HG03565 (cell line): Measurements from ENCODE around the gene MINDY2.
A peak's percentile ranks its signal among the peaks of the same experiment; 100 is the strongest.
"Not testable (repeated sequence)": the region's sequence is repeated elsewhere in the genome, so short reads cannot be mapped to it uniquely, and the experiment has no call there.

Experiments used
- ATAC-seq: cut with Tn5 transposase; IDR thresholded peaks from one replicate; pipeline ENCODE4 v1.9.1; 2021; ENCODE audit warnings: mild to moderate bottlenecking, moderate library complexity; ENCODE audit not compliant: unreplicated experiment

MINDY2 gene

DNA sequence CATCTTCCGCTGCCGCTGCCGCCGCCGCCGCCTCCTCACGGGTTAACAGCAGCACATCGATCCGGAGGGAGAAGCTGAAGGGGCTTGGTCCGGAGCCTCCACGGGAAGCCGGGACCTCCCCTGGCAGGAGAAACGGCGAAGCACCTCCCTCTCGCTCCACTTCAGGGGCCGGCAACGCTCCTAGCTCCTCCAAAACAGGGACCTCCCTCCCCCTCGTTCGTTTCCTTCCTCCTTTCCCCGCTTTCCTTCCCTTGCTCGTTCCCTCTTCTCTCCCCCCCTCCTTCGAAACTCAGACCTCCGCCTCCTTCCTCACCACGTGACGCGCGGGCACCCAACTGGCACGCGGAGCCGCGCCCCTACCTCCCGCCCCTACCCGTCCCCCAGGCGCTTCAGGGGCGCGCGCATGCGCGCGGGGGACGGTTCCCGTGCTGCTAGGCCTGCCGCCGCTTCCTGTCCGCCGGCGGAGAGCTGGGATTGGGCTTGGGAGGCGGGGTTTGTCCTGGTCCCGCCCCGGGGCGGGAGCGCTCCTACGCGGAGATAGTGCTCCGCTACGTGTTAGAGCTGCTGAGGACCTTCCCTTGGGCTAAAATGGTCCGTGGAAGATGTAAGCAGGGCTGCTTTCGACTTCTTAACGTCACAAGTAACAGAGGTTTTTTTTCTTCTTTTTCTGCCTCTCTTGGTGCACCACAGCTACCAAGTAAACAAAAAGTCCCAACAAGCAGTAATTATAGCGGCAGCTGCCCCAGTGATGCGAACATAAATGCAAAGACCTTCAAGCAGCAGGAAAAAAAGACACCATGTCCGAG, 21.4 kb upstream of the MINDY2 start, which contains the start of gene ADAM10:
ADAM10 (minus strand) TSS at position 176 of the 806 bp plus-strand sequence; CDS start at position 3, 173 bp downstream.
- ATAC-seq: peak; percentile 80

DNA sequence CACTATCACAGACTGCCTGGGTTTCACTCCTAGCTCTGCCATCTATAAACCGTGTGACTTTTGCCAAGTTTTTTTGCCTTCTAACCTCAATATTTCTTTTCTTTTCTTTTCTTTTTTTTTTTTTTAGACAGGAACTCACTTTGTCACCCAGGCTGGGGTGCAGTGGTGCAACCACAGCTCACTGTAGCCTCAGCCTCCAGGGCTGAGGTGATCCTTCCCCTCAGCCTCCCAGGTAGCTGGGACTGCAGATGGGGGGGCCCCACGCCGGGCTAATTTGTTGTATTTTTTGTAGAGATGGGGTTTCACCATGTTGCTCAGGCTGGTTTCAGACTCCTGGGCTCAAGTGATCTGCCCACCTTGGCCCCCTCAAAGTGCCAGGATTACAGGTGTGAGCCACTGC, 18.4 kb upstream of the MINDY2 start:
- no peak for ATAC-seq

DNA sequence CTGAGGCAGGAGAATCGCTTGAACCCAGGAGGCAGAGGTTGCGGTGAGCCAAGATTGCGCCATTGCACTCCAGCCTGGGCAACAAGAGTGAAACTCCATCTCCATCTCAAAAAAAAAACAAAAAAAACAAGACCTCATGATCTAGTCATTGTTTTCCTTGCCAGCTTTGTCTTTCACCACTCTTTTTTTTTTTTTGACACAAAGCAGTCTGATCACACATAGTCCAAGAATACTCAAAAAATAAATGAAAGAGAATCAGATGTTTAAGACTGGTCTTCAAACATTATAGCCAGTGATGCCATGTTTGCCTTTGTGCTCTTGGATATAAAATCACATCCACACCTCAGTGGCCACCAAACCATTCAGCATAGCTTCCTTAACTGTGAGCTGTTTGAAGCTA, 15.8 kb upstream of the MINDY2 start:
- no peak for ATAC-seq

DNA sequence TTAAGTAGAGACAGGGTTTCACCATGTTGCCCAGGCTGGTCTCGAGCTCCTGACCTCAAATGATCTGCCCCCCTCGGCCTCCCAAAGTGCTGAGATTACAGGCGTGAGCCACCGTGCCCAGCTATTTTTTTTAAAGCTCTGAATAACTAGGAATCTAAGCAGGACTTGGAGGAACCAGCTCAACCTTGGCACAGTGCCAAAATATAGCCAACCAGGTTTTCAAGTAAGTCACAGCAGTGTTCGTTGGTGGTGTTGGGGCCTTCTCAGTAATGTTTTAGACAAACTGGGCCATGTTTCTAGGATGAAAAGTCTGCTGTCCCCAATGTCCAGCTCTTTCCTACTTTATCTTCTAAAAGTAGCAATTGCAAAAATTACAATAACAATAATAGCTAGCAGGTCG, 15.1 kb upstream of the MINDY2 start:
- ATAC-seq: no peak

DNA sequence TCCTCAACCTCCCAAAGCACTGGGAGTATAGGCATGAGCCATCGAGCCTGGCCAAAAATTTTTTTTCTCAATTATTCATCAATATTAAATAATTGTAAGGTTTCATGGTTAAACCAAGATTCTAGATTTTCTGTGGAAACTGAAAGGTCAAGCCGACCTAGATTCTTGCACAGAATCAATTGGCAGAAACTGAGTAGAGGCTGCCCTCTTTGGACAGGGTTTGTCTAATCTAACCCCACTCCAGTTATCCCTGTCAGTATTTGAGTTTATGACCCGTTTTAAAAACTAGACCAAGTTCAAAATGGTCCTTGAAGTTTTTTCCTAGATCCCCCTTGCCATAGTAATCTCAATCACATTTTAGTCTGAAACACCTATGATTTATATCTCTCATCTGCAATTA, 13.0 kb upstream of the MINDY2 start:
- no peak for ATAC-seq

DNA sequence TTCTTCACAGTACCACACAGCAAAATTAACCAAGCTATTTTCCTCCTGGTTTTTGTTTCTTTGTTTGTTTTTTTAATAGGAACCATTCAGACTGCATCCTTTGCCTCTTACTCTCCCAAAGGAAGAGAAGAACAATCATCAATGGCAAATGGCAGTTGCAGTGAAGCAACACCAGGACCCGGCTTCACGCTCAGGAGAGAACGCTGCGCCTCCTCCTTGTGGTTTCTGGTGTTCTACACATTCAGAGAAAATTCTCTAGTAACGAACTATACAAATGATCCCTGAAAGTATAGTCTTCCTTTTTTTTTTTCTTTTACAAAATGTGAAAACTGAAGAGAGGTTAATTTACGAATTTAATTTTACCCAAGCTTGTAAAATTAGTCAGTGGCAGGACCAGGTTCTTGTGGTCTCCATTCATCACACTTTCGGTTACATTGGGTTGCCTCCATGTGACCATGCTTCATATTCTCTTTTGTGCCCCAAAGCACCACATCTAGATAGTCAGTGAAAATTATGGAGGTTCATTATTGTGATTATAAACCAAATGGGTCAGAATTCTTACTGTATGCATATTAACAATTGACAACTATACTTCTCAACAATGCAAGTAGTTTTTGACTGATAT, 10.6 kb upstream of the MINDY2 start:
- ATAC-seq: no peak

DNA sequence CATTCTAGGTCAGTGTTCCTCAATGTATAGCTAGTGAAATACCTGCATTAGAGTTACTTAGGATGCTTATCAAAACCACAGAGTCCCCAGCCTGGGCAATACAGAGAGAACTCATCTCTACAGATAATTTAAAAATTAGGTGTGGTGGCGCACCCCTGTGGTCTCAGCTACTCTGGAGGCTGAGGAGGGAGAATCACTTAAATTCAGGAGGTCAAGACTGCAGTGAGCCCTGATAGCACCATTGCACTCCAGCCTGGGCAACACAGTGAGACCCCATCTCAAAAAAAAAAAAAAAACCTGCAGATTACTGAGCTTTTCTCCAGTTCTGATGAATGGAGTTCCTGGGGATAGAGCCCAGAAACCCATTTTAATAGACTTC, 10.1 kb upstream of the MINDY2 start:
- ATAC-seq: no peak

DNA sequence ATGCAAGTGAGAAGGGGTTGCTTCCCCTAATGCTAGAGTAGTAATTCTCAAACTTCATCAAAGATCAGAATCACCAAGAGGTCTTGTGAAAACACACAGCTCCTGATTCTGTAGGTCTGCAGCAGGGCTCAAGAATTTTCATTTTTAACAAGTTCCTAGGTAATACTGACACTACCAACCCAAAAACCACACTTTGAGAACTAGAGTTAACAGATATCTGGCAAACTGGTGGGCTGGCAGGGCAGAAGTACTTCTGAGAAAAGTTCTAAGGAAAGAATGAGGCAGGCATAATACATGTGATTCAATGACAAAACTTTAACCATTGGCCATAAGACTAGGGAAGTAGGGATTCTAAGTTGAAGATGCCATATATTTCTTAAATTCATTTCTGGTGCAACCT, 8.8 kb upstream of the MINDY2 start:
- ATAC-seq: no peak

DNA sequence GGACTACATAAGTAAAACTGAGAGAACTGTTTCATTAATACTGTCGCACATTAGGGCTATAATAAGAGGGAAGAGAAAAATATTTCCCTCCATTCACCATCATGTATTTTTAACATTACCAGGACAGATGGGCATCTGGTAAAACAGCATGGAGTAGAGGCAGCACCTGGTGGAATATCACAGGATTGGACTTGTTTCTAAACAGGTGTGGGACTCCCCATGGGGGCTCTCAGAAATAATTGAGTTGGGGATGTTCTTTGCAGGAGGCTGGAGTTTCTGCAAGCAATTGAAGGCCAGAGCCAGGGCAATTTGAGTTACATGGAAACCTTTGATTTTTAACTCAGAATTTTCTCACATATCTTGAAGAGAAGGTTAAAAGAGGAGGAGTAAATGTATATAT, 8.4 kb upstream of the MINDY2 start:
- ATAC-seq: no peak

DNA sequence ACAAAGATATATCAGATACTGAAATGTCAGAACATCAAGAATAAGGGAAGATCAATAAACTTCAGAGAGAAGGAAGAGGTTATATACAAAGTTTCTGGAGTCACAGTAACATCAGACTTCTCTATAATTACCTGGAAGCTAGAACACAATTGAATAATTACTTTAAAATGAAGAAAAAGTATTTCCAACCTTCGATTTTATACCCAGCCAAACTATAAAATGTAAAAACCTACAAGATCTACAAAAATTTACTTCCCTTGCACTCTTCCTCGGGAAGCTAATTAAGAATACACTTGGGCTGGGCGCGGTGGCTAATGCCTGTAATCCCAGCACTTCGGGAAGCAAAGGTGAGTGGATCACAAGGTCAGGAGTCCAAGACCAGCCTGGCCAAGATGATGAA, 6.6 kb upstream of the MINDY2 start:
- ATAC-seq: no peak

DNA sequence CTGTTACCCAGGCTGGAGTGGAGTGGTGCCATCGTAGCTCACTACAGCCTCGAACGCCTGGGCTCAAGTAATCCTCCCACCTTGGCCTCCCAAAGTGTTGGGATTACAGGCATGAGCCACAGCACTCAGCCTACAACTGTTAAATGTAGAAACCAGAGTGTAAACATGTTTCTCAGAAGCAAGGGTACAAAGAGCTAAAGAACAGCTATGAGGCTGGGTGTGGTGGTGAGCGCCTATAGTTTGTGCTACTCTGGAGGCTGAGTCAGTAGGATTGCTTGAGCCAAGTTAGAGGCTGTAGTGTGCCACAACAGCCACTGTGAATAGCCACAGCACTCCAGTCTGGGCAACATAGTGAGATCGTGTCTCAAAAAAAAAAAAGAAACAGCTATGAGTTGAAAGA, 4.8 kb upstream of the MINDY2 start:
- no peak for ATAC-seq

DNA sequence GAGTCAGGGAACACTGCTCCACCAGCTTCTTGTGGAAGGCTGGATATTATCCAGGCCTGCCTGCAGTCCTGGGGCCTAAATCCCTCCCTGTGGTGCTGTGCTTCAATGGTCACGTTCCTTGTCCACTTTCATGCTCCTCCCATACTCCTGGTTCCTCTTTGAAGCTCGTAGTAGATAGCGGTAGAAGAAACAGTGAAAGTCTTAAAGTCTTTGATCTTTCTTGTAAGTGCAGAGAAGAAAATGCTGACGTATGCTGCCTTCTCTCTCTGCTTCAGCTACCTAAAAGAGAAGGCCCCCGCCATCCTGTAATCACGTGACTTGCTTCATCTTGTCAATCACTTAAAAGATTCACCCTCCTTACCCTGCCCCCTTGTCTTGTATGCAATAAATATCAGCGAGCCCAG, 2.5 kb upstream of the MINDY2 start:
- not testable (repeated sequence) for ATAC-seq

DNA sequence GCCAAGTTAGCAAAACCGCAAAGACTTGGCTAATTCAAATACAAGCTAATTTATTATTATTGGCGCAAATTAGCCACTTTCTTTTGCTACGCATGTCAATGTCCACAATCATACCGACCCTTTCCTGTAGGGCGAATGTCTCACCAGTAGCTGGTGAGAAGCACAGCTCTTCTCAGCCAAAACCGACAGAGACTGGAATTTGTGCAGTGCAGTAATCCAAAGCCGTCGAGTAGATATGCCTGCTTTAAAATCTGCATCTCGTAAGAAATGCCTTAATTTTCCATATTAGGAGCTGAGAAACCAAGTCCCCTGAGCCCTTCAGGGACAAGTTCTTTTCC, 614 bp upstream of the MINDY2 start:
- peak; percentile 11 for ATAC-seq

DNA sequence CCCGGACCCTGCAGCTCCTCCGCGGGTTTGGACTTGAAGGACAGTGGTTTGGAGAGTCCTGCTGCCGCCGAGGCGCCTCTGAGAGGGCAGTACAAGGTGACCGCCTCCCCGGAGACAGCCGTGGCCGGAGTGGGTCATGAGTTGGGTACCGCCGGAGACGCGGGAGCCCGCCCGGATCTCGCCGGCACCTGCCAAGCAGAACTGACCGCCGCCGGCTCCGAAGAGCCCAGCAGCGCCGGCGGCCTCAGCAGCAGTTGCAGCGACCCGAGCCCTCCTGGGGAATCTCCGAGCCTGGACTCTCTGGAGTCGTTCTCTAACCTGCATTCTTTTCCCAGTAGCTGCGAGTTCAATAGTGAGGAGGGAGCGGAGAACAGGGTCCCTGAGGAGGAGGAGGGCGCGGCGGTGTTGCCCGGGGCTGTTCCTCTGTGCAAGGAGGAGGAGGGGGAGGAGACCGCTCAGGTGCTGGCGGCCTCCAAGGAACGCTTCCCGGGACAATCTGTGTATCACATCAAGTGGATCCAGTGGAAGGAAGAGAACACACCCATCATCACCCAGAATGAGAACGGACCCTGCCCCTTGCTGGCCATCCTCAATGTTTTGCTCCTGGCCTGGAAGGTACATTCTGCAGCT, 634 bp downstream of the MINDY2 start:
- no peak for ATAC-seq

DNA sequence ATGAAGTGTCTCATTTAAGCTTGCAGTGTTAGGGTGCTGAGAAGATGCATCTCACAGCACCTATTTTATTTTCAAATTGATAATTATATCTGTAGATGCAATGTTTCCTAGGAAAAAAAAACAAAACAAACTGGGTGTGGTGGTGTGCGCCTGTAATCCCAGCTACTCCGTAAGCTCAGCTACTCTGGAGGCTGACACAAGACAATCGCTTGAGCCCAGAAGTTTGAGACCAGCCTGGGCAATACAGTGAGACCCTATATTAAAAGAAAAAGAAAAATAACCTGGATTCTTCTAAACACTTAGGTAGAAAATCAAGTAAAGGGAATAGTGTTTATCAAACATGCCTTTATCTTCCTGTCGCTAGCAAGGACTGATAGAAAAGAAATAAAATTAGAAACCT, 1.9 kb downstream of the MINDY2 start:
- ATAC-seq: no peak

DNA sequence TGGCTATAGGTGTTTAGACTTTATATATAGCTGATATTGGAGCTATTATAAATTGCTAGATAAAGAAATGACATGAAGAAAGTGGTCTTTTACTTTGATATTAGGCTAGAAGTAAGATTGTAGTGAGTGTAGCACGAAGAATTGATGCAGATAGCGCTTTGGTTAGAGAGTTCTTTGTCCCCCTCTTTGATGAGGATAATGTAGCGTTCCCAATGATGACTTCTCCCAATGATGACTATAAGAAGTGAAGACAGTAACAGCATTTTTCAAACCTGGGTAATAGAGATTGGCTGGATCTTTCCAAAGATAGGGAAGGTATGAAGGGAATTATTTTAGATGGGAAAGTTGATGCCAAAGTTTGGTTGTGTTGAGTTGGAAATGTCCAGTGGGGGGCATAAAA, 4.3 kb downstream of the MINDY2 start:
- ATAC-seq: no peak

DNA sequence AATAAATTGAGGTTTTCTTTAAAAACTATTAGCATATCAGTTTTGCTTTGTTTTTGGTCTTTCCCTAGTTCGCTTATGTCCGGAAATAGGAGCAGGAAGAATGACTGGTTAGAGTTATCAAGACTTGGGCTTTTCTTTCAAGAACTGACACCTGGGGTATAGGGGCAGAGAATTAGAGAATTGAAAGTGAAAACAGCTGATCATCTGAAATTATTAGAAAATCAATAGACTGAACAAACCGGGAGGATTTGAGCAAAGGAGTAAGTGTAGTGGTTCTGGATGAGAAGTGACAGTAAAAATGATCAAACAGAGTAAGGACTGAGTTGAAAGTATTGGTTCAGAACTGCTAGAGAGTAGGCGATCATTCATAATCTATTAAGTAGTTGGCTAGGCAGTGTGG, 6.0 kb downstream of the MINDY2 start:
- no peak for ATAC-seq

DNA sequence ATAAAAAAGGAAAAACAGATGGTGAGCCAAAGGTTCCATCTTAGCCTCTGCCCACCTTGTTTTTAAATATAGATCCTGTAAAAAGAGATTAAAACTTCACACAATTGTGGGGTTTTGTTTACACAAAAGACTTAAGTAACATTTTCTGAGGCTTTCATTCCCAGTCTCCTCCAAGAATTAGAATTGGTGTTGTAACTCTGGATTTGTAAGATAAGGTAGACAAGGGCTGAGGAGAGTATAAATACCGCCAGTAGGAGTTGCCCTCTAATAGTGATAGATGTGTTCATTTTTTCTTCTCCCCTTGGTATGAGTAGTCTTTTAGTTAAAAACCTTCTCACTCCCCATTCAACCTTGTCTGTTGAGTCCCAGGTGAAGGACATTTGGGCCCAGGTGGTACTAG, 8.5 kb downstream of the MINDY2 start:
- ATAC-seq: no peak

DNA sequence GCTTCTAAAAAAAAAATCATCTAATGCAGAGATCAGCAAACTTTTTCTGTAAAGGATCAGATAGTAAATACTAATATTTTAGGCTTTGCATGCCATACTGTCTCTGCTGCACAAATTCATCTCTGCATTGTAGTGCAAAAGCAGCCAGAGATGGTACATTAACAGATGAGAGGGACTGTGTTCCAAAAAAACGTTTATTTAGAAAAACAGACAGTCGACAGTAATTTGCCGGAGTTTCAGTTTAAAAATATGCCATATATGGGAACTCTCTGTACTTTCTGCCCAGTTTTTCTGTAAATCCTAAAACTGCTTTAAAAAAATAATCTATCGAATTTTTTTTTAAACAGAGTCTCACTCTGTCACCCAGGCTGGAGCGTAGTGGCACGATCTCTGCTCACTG, 14.3 kb downstream of the MINDY2 start:
- no peak for ATAC-seq

DNA sequence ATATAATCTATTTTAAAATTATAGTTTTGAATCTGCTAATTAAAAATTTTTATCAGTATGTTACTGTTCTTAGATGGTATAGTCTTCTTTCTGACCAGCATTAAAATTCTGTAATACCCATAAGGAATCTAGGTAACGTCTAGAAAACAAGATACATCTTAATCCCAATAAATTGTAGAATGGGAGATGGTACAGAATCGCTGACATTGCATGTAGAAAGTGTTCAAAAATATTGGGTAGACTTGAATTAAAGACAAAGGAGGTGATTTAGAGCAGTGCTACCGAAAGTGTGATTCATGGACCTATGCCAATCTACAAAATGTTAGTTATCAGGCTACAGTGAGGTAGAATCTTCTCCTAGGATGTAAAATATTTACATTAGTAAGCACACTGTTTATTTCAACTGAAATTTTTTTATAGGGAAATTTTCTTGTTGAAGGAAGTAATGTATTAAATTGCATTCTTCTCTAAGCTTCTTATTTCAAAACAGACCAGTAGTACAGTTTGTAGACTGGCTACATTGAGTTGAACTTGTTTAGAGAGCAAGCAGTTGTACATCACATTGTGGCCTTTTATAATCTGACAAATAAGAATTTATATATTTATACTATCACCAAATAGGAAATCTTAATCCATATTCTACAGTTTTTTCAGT, 17.1 kb downstream of the MINDY2 start:
- ATAC-seq: no peak

DNA sequence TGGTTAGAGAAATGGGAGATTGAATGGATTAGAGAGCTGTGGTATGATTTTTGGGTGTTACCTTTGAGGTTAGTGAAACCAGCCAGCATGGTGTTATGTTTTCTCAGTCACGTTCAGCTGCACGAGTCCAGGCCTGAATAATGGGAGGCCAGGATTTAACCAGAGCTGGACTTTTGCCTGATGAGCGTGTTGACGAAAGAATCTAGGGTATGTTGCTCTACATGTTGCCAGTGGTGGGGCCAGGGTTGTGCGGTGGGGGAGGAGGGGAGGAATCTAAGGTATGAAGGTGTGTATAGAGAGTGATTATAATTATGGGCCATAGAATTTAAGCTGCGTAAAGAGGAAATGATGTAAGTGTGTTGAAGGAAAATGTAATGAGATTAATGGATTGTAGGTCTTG, 22.8 kb downstream of the MINDY2 start:
- ATAC-seq: no peak

DNA sequence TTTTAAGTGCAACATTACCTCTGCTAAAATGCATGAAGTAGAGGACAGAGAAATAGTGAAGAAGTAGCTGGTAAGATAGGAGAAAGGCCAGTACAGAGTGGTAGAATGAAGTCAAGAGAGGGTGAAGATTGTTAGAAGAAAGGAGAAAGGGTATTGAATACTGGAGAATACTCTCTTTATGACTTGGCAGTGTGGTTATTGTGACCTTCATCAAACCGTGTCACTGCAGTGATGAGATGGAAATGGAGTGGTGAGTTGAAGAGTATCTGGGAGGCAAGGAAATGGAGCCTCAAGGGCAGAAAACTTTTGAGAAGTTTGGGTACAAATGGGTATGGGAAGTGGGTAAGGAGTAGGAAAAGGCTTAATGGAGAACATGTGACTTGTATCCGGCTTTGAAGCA, 24.7 kb downstream of the MINDY2 start:
- no peak for ATAC-seq
